HG03103 (cell line): Measurements from ENCODE around the gene CLEC20A.

Experiments
- ATAC-seq: cut with Tn5 transposase; IDR thresholded peaks from one replicate; pipeline ENCODE4 v1.9.1; 2021; ENCODE audit warnings: low read depth; ENCODE audit not compliant: unreplicated experiment

Gene CLEC20A

DNA sequence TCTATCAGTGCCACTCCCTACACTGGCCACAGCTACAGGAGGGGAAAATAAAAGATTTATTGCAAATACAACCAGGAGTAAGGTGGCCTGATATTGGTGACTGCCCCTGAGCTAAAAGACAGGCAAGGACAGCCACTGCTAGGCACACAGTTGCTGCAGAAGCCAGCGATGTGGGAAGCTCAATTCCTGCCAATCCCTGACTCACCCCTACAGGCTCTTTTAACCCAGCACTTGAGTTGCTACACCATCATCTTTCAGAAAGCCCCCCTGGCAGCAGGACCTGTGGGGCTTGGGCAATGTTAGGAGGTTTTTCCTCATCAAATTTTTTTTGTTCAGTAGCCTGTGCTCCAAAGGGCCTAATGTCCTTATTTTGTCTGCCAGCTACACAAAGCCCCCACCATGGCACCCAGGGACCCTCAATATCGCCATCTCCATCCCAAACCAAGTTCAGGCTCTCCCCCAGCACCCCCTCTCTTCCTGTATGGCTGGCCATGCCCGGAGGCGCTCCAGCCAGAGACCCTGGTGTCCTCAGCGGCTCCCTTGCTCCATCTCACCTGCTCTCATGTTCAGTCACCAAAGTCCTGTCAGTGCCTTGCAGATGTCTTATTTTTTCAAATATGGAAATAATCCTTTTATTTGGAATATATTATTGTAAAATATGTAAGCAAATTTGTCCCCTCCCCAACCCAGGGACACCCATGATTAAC, 13.4 kb downstream of the CLEC20A start:
- ATAC-seq, result no peak

DNA sequence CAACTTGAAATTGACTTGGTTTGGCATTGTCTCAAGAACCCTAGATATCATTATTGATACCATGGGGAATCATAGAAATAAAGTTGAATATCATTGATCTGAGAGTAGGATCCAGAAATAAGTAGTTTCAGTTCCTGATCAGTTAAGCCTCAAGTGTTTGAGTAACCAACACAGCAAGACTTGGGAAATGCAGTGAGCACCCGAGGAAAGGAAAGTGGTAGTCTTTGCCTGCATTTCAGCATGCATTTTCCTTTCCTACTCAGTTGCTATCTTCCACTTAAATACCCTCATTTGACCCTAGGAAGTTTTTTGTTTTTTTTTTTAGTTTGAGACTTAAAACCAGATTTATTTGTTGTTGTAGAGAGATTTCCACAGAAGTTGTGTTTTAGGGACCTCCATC, 18.9 kb downstream of the CLEC20A start:
- no peak for ATAC-seq

- no peak for ATAC-seq
Measured at GRCh38 chr1:178477373-178477772, 19.4 kb downstream of the CLEC20A start.

DNA sequence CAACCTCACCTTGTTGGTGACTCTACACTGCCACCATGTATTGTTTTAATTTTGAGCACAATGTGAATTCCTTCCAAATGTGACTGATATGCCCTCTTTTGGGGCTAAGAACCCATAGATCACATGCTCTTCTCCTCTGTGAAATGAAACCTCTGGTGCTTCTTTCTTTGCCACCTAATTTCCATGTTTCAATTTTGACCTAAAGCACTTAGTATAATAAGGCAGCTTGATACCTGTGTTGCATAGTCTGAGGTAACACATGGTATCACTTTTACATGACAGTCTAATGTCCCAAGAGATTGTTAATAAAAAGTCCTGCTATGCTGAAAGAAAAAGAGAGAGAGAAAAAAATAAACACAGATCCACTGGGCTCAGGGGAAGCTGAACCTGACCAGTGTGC, 24.2 kb downstream of the CLEC20A start:
- ATAC-seq, result no peak

DNA sequence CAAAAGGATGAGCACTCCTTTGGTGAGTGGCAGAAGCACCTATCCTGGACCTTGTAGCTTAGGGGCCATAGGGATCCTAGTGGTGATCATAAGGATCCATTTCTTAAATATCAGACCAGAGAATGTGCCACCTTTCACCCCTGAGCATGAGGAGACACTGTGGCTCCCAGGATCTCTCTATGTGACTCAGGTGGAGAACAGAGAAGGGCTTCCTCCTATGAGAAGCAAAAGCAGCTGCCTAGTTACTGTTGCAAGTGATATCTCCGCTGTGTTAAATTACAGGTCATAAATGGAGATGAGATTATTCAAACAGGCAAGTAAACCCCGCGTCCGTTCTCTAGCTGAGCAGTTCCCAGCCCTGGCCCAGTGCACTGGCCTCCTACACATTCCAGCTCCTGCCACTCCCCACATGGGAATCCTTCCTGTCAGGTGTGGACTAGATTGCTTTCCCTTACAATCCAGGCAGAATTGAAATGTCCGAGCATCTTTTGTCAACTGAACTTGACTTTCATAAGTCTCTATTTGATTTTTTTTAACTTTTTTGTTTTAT, 26.3 kb downstream of the CLEC20A start:
- ATAC-seq, result no peak

GRCh38 chr1:178467837-178468236, 28.9 kb downstream of the CLEC20A start:
- no peak for ATAC-seq

DNA sequence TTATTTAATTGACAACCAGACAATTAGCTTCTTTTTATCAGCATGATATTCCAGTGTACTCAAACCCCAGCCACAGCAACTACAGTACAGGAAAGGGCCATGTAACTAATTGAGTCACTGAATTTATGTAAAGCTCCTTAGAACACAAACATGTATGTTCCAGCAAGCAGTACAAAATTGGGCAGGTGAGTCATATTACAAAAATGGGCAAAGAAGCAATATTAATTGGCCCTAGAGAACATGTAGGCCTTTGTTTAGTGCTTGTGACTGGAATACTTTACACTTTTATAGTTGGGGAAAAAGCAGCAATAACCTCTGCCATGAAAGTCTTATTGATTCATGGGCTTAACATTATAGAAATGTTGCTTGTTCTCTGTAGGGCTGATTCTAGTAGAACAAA, 31.8 kb downstream of the CLEC20A start:
- ATAC-seq, result no peak

DNA sequence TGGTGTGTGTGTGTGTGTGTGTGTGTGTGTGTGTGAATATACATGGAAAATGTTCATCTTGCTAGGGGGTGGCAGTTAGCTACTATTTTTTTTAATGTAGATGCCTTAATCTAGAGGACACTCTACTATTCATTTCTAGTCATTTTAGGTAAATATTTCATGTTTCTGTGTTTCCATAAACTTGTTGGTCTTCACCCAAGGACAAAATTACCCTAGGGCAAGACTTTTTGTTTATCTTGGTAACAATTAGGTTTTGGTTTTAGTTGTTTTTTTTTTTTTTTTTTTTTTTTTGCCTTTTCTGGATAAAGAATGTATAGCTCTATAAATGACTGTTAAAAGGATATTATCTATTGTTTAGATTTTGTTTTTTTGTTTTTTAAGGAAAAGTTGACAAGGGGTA, 32.2 kb downstream of the CLEC20A start:
- ATAC-seq, result no peak

DNA sequence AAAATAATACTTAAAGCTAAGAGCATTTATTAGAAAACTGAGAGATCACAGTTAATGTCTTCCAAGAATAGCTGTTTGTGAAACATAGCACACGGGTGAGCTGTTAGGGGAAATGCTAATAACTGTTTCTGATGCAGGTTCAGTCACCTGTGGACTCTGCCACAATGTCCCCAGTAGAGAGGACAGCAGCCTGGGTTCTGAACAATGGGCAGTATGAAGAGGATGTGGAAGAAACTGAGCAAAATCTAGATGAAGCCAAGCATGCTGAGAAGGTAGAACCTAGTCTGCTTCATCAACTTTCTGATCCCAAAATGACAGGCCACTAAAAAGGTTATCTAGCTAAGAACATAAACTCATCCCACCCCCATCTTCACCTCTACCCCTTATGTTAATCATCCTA, 32.6 kb downstream of the CLEC20A start:
- no peak for ATAC-seq

- no peak for ATAC-seq
Measured at GRCh38 chr1:178461701-178462100, 35.1 kb downstream of the CLEC20A start.

DNA sequence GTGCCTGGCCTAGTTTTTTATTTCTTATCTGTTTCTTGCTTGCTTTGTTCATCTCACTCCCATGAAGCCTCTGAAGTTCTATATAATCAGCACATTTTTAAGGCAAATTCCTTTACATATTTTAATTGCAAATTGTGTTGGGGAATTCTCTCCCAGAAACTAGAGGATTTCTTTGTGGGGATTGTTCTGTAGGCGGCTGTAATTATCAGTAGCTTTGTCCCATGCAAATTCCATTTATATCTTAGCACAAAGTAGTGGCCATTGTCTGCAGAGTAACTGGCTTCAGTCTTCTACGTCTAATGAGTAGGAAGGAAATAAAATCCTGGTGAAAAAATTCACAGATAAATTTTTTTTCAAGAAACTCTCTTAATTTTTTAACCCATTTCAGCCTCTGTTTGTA, 35.7 kb downstream of the CLEC20A start:
- no peak for ATAC-seq

GRCh38 chr1:178458203-178458602, 38.6 kb downstream of the CLEC20A start:
- no peak for ATAC-seq

DNA sequence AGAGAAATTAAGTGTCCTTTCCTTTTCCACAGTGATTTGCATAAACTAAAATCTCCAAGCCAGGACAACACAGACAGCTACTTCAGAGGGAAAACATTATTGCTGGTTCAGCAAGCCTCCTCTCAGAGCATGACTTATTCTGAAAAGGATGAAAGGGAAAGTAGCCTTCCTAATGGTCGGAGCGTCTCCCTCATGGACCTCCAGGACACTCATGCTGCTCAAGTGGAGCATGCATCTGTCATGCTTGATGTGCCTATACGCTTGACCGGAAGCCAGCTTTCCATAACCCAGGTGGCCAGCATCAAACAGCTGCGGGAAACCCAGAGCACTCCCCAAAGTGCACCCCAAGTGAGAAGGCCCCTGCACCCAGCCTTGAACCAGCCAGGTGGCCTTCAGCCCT, 39.1 kb downstream of the CLEC20A start:
- no peak for ATAC-seq

DNA sequence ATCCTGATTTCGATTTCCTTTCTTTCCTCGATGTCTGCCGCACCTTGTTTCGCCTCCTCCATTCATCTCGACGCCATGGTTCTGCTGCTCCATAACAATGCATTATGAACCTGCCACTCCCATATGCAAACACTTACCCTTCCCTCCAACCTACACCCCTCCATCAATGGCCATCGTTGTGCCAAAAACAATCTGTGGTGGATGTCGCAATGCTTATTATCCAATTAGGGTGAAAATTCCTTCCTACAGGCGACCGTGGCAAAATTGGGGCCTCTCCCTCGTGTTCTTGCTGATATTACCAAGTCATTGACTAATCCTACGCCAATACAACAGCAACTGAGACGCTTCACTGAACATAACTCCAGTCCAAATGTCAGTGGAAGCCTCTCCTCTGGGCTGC, 40.3 kb downstream of the CLEC20A start:
- no peak for ATAC-seq

DNA sequence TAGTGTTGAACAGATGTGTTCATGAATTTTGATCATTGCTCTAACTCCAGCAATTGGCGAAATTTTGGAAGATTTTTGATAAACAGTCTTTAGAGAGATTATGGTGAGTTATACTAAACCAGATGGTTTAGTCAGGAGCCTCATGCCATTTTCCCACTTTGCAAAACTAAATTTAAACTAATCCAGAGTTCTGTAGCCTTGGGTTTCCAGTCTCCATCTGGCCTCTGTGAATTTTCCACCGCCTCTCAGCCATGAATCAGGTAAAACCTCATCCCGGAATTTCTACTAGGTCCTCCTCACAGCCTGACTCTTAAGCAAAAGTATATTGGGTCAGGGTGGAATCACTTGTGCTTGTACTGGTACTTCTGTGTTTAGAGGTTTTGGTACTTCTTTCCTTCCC, 44.8 kb downstream of the CLEC20A start:
- ATAC-seq, result no peak

GRCh38 chr1:178451529-178451928, 45.2 kb downstream of the CLEC20A start:
- no peak for ATAC-seq

- no peak for ATAC-seq
Measured at GRCh38 chr1:178450871-178451270, 45.9 kb downstream of the CLEC20A start.

DNA sequence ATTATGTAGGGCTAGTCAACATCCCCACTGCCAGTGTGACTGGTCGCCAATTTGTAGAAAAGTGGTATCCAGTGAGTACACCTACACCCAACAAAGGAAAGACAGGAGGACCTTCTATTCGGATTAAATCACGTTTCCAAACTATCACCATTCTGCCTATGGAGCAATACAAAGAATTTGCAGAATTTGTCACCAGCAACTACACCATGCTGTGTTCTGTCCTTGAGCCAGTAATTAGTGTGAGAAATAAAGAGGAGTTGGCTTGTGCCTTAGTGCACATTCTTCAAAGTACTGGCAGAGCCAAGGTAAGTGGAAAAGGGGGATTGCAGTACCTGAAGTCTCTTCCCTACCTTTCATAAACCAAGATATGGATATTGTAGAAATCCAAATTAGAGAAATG, 53.8 kb downstream of the CLEC20A start:
- no peak for ATAC-seq

DNA sequence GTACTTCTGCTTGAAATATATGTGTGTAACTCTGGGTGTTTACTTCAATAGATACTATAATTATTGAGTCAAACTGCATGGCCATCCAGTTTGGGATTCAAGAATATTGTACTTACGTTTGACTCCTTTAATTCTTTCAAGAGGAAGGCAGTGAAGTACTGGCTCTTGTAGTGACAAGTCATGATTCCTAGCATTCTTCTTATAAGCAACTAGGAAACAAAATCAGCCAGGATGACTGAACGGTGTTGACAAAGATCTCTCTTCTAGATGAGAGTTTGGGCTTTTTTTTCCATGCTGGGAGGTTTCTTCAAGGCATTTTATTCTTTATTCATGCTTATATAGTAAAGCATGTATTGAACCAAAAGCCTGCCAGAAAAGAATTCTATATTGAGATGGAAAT, 58.3 kb downstream of the CLEC20A start:
- ATAC-seq, result no peak

DNA sequence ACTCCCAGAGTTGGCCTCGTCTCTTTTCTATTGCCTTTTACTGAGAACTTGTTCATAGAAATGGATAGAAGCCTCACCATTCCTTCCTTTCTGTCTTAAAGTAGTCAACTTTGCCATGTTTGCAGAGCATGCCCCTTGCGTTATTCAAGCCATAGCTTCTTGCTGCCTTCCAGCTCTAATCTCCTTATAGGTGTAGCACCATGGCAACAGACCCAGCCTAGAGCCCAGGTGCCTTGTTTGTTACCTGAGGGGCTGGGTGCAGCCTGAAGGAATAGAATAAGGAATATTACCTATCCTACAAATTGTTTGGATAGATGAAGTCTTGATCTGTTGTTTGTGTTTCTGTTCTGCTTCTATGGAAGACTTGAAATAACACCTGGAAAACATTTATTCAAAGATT, 59.9 kb downstream of the CLEC20A start:
- no peak for ATAC-seq

DNA sequence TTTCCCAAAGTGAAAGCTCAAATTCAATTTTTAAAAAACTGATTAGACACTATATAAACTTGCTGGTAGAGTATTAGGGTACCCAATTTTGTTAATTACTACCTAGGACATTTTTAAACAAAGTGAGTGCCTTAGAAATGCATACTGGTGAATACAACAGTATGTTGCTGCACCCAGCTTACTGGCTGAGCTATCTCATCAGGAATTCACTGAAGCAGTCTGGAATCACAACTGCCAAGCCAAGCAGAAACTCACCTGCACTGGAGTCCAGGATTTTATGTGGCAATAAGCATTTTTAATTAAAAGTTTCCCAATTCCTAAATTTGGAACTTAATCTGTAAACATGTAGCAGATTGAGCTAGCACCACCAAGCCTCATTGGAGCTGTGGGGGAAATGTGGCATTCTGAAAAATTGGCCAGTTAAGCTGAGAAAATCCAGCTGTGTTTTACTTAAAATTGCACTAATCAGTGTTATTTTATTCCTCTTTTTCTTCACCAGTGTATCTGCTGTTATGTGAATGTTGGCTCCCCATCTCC, 61.8 kb downstream of the CLEC20A start:
- no peak for ATAC-seq

DNA sequence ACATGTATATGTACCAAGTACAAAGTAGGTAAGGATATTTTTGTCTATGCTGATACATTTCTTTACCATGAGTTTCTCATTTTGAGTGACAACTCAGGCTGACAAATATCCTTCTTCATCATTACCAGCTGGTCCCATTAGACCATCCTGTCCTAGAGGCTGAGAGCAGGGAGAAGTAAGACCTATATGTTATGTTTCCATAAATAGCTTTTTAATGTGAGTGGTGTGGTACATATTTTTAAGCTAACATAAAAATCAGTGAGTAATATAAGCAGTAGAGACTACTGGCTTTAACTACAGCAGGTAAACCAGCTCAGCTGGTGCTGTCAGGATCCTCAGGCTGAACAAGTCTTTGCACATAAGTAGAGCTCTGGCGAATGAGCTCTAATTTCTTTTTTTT, 62.4 kb downstream of the CLEC20A start:
- no peak for ATAC-seq
